ENCODE results near the gene ATP6V1A. TPM values are rescaled to one million over a fixed set of nuclear protein-coding genes. Genes with fewer than 3 reads are reported as not detected.

ATP6V1A gene
- total and polyA plus RNA-seq, 2 donors (not counting 1 experiment from before 2014, with no cell fraction given): 7.6 to 44.3 TPM

DNA sequence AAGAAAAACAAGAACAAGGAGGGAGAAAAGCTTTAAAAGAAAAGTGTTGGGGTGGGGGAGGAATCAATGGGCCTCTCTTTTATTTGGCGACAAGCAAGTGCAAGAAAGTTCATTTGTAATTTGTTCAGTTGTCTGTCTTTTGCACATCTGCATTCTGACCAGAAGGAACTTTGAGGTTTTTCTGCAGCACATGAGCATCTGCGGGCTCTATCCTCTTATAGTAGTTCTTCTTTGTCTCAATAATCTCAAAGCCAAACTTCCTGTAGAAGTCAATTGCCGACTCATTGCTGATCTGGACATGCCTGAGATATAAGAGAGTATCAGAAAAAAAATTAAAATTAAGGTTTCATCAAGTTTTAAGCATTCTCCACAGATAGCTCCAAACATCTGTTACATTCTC lies 25.2 kb upstream of the ATP6V1A start:
- Histone ChIP-seq H3K27ac (ENCODE audit: low read length in 2 of 2) (peak overlapping the region in 1 of 2 donors; percentile 24), H3K79me2 (ENCODE audit: control insufficient read depth, insufficient read depth, low read length) (peaks cover 19% of the 10 kb centered on the region), H3K4me3 (ENCODE audit: control extremely low read depth in 1 of 5, extremely low read depth in 1 of 5, insufficient read depth in 1 of 5, low read depth in 2 of 5, low read length in 4 of 5) (no peak overlapping the region), H3K36me3 (replicated peaks in 1 of 2; ENCODE audit: control extremely low read depth in 1 of 2, control insufficient read depth in 1 of 2, extremely low read depth in 1 of 2, insufficient read depth in 2 of 2, low read length in 1 of 2) (peaks cover 17 to 42% of the 10 kb centered on the region in 2 experiments), H3K27me3 (replicated peaks in 1 of 4; ENCODE audit: control extremely low read depth in 1 of 4, control insufficient read depth in 3 of 4, insufficient read depth in 4 of 4, low read length in 3 of 4) (no peaks in the 10 kb centered on the region), H2AFZ (ENCODE audit: insufficient read depth, low read depth, low read length, poor library complexity, severe bottlenecking) (no peak overlapping the region), H3K4me1 (ENCODE audit: control insufficient read depth in 2 of 2, insufficient read depth in 2 of 2, low read length in 2 of 2) (peaks cover 0 to 4% of the 10 kb centered on the region in 2 donors), H3K9me3 (ENCODE audit: control extremely low read depth in 1 of 3, control insufficient read depth in 2 of 3, insufficient read depth in 1 of 3, low read length in 2 of 3) (no peaks in the 10 kb centered on the region), H4K20me1 (ENCODE audit: control insufficient read depth, insufficient read depth, low read length, poor library complexity, severe bottlenecking) (no peaks in the 10 kb centered on the region), H3K9ac (ENCODE audit: low read length) (no peak overlapping the region), H3K4me2 (replicated peaks; ENCODE audit: low read depth, low read length, poor library complexity, severe bottlenecking) (no peak overlapping the region)
- intact Hi-C loops (cut with micrococcal nuclease): no loop called here
- H3K27ac Mint-ChIP-seq: no peak overlapping the region
- DNase-seq: no peak
- ChIA-PET CTCF (interaction anchor here (1.0 to 2.8 kb wide), 2 partner anchors 144 to 226 kb away, joined by 3 to 8 read pairs; no protein-coding TSS in a partner anchor), POLR2A (no interaction called here)
- no CpG with 5 or more reads among the region's 3 CpGs for WGBS (ENCODE audit: insufficient coverage)
- H3K27me3 Mint-ChIP-seq: no peaks in the 10 kb centered on the region
- ATAC-seq (ENCODE audit: low read depth): no peak
- TF ChIP-seq EZH2 (IDR thresholded peaks at IDR 0.05; ENCODE audit: borderline replicate concordance, insufficient read depth, low read depth, low read length, poor library complexity, severe bottlenecking): no peak
- TF ChIP-seq, protein P1, sequence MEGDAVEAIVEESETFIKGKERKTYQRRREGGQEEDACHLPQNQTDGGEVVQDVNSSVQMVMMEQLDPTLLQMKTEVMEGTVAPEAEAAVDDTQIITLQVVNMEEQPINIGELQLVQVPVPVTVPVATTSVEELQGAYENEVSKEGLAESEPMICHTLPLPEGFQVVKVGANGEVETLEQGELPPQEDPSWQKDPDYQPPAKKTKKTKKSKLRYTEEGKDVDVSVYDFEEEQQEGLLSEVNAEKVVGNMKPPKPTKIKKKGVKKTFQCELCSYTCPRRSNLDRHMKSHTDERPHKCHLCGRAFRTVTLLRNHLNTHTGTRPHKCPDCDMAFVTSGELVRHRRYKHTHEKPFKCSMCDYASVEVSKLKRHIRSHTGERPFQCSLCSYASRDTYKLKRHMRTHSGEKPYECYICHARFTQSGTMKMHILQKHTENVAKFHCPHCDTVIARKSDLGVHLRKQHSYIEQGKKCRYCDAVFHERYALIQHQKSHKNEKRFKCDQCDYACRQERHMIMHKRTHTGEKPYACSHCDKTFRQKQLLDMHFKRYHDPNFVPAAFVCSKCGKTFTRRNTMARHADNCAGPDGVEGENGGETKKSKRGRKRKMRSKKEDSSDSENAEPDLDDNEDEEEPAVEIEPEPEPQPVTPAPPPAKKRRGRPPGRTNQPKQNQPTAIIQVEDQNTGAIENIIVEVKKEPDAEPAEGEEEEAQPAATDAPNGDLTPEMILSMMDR (IDR thresholded peaks at IDR 0.05): no peak
- H3K4me1 Mint-ChIP-seq: peaks cover 17% of the 10 kb centered on the region
- no peaks in the 10 kb centered on the region for H3K9me3 Mint-ChIP-seq (ENCODE audit: insufficient read depth)
- no peak overlapping the region for H3K4me3 Mint-ChIP-seq

DNA sequence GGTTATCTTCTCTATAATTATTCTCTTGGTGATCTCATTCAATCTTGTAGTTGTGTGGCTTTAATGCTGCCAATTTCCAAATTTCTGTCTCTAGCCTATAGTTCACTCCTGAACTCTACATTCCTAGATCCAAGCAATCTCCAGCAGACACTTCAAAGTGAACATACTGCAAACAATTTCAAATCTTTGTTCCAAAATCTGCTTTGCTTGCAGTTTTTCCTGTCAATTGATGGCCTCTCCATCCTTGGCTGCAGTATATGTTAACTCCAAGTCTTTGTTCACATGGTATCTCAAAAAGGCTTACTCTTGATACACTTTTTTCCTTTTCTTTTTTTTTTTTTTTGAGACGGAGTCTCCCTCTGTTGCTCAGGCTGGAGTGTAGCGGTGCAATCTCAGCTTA lies 18.2 kb upstream of the ATP6V1A start:
- no peak overlapping the region for H3K4me3 ChIP-seq (ENCODE audit: control extremely low read depth in 1 of 5, extremely low read depth in 1 of 5, insufficient read depth in 1 of 5, low read depth in 2 of 5, low read length in 4 of 5)
- TF ChIP-seq, protein P1 (IDR thresholded peaks at IDR 0.05): no peak
- no peak for TF ChIP-seq EZH2 (IDR thresholded peaks at IDR 0.05; ENCODE audit: borderline replicate concordance, insufficient read depth, low read depth, low read length, poor library complexity, severe bottlenecking)
- H3K4me2 ChIP-seq (replicated peaks; ENCODE audit: low read depth, low read length, poor library complexity, severe bottlenecking): no peak overlapping the region
- no peaks in the 10 kb centered on the region for H3K9me3 ChIP-seq (ENCODE audit: control extremely low read depth in 1 of 3, control insufficient read depth in 2 of 3, insufficient read depth in 1 of 3, low read length in 2 of 3)
- H3K4me3 Mint-ChIP-seq: no peak overlapping the region
- ATAC-seq (ENCODE audit: low read depth) (no peak), DNase-seq (no peak)
- no peaks in the 10 kb centered on the region for H3K27me3 Mint-ChIP-seq
- no peak overlapping the region for H2AFZ ChIP-seq (ENCODE audit: insufficient read depth, low read depth, low read length, poor library complexity, severe bottlenecking)
- no CpG with 5 or more reads among the region's 2 CpGs for WGBS (ENCODE audit: insufficient coverage)
- peaks cover 0 to 18% of the 10 kb centered on the region in 2 experiments for H3K36me3 ChIP-seq (replicated peaks in 1 of 2; ENCODE audit: control extremely low read depth in 1 of 2, control insufficient read depth in 1 of 2, extremely low read depth in 1 of 2, insufficient read depth in 2 of 2, low read length in 1 of 2)
- CTCF ChIA-PET: no interaction called here
- no peaks in the 10 kb centered on the region for H3K27me3 ChIP-seq (replicated peaks in 1 of 4; ENCODE audit: control extremely low read depth in 1 of 4, control insufficient read depth in 3 of 4, insufficient read depth in 4 of 4, low read length in 3 of 4)
- H3K4me1 ChIP-seq (ENCODE audit: control insufficient read depth in 2 of 2, insufficient read depth in 2 of 2, low read length in 2 of 2): no peaks in the 10 kb centered on the region
- H3K4me1 Mint-ChIP-seq: peaks cover 17% of the 10 kb centered on the region
- no peak overlapping the region for H3K9ac ChIP-seq (ENCODE audit: low read length)
- intact Hi-C loops (cut with micrococcal nuclease): no loop called here
- H4K20me1 ChIP-seq (ENCODE audit: control insufficient read depth, insufficient read depth, low read length, poor library complexity, severe bottlenecking): peaks cover 18% of the 10 kb centered on the region
- no peaks in the 10 kb centered on the region for H3K9me3 Mint-ChIP-seq (ENCODE audit: insufficient read depth)
- peaks cover 87% of the 10 kb centered on the region for H3K79me2 ChIP-seq (ENCODE audit: control insufficient read depth, insufficient read depth, low read length)
- POLR2A ChIA-PET: interaction anchor here (0.7 to 1.3 kb wide), 2 partner anchors 16 to 21 kb away, joined by 3 to 4 read pairs; no protein-coding TSS in a partner anchor
- H3K27ac Mint-ChIP-seq: no peak overlapping the region
- no peak overlapping the region for H3K27ac ChIP-seq (ENCODE audit: low read length in 2 of 2)
